WTC11 (cell line): ENCODE measurements around the gene SNX19. TPM values are rescaled to one million over a fixed set of nuclear protein-coding genes. Genes with fewer than 3 reads are reported as not detected.

Source experiments
- ATAC-seq: fragments of 200-7000 bp; cut with Tn5 transposase; 2 replicates; pipeline ENCODE4 v1.10.0; 2021; ENCODE audit warnings: mild to moderate bottlenecking, moderate library complexity
- CTCF ChIA-PET: fragments of 300-600 bp; sonication (Branson Sonifier 250); formaldehyde crosslinking; loops from one replicate; lab custom pipeline; 2021; ENCODE audit warnings: antibody characterized with exemption; lab: Charles Lee
- POLR2A ChIA-PET: fragments of 350-600 bp; sonication (Branson Sonifier 250); formaldehyde crosslinking; loops from one replicate; lab custom pipeline; 2021; ENCODE audit warnings: antibody characterized with exemption; lab: Charles Lee
- DNase-seq: peaks from one replicate; pipeline ENCODE4 v3.0.0; 2021; ENCODE audit warnings: low spot score
- H3K27ac Mint-ChIP-seq: 2 replicates; pipeline ENCODE4 v1.8.0; 2021; ENCODE audit warnings: mixed read lengths
- H3K27me3 Mint-ChIP-seq: 2 replicates; pipeline ENCODE4 v1.8.0; 2021; ENCODE audit warnings: low read depth, mild to moderate bottlenecking, moderate library complexity, mixed read lengths
- H3K36me3 Mint-ChIP-seq: 2 replicates; pipeline ENCODE4 v1.8.0; 2021; ENCODE audit warnings: mixed read lengths
- H3K4me1 Mint-ChIP-seq: 2 replicates; pipeline ENCODE4 v1.8.0; 2022; ENCODE audit warnings: mixed read lengths
- H3K4me3 Mint-ChIP-seq: 2 replicates; pipeline ENCODE4 v1.8.0; 2021; ENCODE audit warnings: mild to moderate bottlenecking, moderate library complexity, mixed read lengths
- H3K9me3 Mint-ChIP-seq: 2 replicates; pipeline ENCODE4 v1.8.0; 2021; ENCODE audit warnings: mixed read lengths
- CBFB ChIP-seq: sonication (generic); formaldehyde crosslinking; IDR thresholded peaks from 2 replicates; pipeline ENCODE4 v1.8.1; 2022; ENCODE audit warnings: mild to moderate bottlenecking, low read depth, missing genetic modification reagents
- GRHL2 ChIP-seq: fragments of 250-450 bp; sonication (Bioruptor Pico); IDR thresholded peaks from 2 replicates; pipeline ENCODE4 v1.8.0; 2022; ENCODE audit warnings: mild to moderate bottlenecking, moderate library complexity; ENCODE audit not compliant: insufficient replicate concordance, severe bottlenecking
- NFATC4 ChIP-seq: fragments of 250-450 bp; sonication (Bioruptor Pico); IDR thresholded peaks from 2 replicates; pipeline ENCODE4 v1.9.0; 2021; ENCODE audit warnings: mild to moderate bottlenecking
- NFYB ChIP-seq: sonication (generic); formaldehyde crosslinking; conservative IDR thresholded peaks from 2 replicates; pipeline ENCODE4 v1.8.0; 2022; ENCODE audit warnings: low read depth, missing genetic modification reagents
- PRRX2 ChIP-seq: fragments of 250-450 bp; sonication (Bioruptor Pico); IDR thresholded peaks from 2 replicates; pipeline ENCODE4 v1.8.0; 2021; ENCODE audit warnings: mild to moderate bottlenecking
- TCF7 ChIP-seq: sonication (generic); formaldehyde crosslinking; IDR thresholded peaks from 2 replicates; pipeline ENCODE4 v1.8.0; 2022; ENCODE audit warnings: mild to moderate bottlenecking, low read depth, missing genetic modification reagents, moderate library complexity
- TEAD1 ChIP-seq: sonication (generic); formaldehyde crosslinking; IDR thresholded peaks from 2 replicates; pipeline ENCODE4 v1.8.0; 2022; ENCODE audit warnings: mild to moderate bottlenecking, missing genetic modification reagents
- ZBTB21 ChIP-seq: sonication (generic); formaldehyde crosslinking; IDR thresholded peaks from 2 replicates; pipeline ENCODE4 v1.8.1; 2023; ENCODE audit warnings: mild to moderate bottlenecking, missing genetic modification reagents, borderline replicate concordance
- ZNF121 ChIP-seq: sonication (generic); formaldehyde crosslinking; IDR thresholded peaks from 2 replicates; pipeline ENCODE4 v1.8.0; 2023; ENCODE audit warnings: missing genetic modification reagents
- ZNF219 ChIP-seq: sonication (generic); formaldehyde crosslinking; IDR thresholded peaks from 2 replicates; pipeline ENCODE4 v1.8.0; 2023; ENCODE audit warnings: missing genetic modification reagents, mild to moderate bottlenecking, borderline replicate concordance
- total RNA-seq: library from RNA; stranded (reverse); gene quantifications from 3 replicates; pipeline ENCODE4 v1.2.3, GENCODE V29; 2021
- TF ChIP-seq, protein P1 (sequence below): fragments of 200-600 bp; IDR thresholded peaks from 2 replicates; pipeline ENCODE4 v1.8.0; 2022; ENCODE audit warnings: antibody characterized with exemption
- TF ChIP-seq, protein P2 (sequence below): sonication (generic); formaldehyde crosslinking; IDR thresholded peaks from 2 replicates; pipeline ENCODE4 v1.8.0; 2022; ENCODE audit warnings: mild to moderate bottlenecking, missing genetic modification reagents
- TF ChIP-seq, protein P3 (sequence below): fragments of 250-450 bp; sonication (Bioruptor Pico); IDR thresholded peaks from 2 replicates; pipeline ENCODE4 v1.9.0; 2021; ENCODE audit warnings: moderate library complexity, mild to moderate bottlenecking, inconsistent platforms, borderline replicate concordance
- TF ChIP-seq, protein P4 (sequence below): sonication (generic); formaldehyde crosslinking; IDR thresholded peaks from 2 replicates; pipeline ENCODE4 v1.8.1; 2023; ENCODE audit warnings: mild to moderate bottlenecking, missing genetic modification reagents
- TF ChIP-seq, protein P5 (sequence below): fragments of 250-450 bp; sonication (Bioruptor Pico); IDR thresholded peaks from 2 replicates; pipeline ENCODE4 v1.9.0; 2021; ENCODE audit warnings: mild to moderate bottlenecking

The SNX19 gene
- total RNA-seq, 1 experiment from 2014 or later = 25.2 TPM

DNA sequence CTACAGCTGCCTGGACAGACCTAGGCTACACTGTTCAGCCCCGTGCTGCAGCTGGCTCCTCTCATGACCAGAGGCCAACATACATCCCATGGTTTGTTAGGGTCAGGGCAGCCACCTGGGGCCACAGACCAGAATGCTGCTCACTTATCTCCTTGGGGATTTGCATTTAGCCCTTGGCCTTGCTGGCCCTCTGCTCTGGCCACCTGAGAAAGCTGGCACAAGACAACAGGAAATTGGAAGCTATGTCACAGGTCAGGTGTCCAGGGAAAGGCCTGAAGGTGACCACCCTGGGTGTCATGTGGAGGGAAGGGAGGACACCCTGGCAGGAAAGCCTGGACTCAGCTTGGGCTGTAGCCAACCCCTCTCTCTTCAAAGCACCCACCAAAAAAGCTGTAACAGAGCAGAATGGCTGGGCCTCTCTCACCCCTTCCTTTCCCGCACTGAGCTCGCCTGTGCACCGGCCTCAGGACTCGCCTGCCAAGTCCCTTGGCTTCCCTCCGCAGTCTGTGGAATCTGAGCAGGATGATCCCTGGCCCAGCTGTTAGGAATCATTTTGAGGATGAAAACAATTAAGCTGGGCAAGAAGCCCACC lies 86.3 kb downstream of the SNX19 start (continued):
- TF ChIP-seq, protein P1, sequence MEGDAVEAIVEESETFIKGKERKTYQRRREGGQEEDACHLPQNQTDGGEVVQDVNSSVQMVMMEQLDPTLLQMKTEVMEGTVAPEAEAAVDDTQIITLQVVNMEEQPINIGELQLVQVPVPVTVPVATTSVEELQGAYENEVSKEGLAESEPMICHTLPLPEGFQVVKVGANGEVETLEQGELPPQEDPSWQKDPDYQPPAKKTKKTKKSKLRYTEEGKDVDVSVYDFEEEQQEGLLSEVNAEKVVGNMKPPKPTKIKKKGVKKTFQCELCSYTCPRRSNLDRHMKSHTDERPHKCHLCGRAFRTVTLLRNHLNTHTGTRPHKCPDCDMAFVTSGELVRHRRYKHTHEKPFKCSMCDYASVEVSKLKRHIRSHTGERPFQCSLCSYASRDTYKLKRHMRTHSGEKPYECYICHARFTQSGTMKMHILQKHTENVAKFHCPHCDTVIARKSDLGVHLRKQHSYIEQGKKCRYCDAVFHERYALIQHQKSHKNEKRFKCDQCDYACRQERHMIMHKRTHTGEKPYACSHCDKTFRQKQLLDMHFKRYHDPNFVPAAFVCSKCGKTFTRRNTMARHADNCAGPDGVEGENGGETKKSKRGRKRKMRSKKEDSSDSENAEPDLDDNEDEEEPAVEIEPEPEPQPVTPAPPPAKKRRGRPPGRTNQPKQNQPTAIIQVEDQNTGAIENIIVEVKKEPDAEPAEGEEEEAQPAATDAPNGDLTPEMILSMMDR = no peak
- TF ChIP-seq CBFB = no peak
- no peak for TF ChIP-seq PRRX2 (CRISPR knock-in tag)
- no peak for TF ChIP-seq TEAD1 (CRISPR knock-in tag)
- no peak for TF ChIP-seq GRHL2
- TF ChIP-seq, protein P2, sequence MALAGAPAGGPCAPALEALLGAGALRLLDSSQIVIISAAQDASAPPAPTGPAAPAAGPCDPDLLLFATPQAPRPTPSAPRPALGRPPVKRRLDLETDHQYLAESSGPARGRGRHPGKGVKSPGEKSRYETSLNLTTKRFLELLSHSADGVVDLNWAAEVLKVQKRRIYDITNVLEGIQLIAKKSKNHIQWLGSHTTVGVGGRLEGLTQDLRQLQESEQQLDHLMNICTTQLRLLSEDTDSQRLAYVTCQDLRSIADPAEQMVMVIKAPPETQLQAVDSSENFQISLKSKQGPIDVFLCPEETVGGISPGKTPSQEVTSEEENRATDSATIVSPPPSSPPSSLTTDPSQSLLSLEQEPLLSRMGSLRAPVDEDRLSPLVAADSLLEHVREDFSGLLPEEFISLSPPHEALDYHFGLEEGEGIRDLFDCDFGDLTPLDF (CRISPR knock-in tag) = no peak
- TF ChIP-seq ZNF121 = no peak
- TF ChIP-seq, protein P3, sequence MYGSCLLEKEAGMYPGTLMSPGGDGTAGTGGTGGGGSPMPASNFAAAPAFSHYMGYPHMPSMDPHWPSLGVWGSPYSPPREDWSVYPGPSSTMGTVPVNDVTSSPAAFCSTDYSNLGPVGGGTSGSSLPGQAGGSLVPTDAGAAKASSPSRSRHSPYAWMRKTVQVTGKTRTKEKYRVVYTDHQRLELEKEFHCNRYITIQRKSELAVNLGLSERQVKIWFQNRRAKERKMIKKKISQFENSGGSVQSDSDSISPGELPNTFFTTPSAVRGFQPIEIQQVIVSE (CRISPR knock-in tag) = no peak
- TF ChIP-seq ZNF219 (CRISPR knock-in tag) = no peak

DNA sequence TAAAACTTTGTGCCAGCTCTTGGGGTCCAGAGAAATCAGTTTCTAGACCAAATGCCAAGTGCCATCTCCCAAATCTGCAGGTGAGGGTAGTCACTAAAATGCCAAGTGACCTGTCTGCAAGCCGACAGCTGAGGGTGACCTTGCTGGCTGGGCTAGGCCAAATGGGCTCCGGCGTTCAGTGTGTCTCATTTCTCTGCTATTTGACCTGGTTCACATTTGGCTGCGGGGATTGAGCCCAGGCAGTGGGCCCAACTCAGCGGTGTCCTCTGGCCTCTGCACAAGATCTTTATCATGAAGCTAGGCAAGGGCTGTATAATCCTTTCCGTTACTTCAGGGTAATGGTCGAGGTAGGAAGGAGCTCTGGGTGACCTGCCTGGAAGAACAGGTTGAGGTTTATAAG lies 87.5 kb downstream of the SNX19 start:
- ATAC-seq = no peak
- H3K4me1 Mint-ChIP-seq = peaks cover 25% of the 10 kb centered on the region
- no peak for TF ChIP-seq NFYB (CRISPR knock-in tag)
- TF ChIP-seq, protein P4, sequence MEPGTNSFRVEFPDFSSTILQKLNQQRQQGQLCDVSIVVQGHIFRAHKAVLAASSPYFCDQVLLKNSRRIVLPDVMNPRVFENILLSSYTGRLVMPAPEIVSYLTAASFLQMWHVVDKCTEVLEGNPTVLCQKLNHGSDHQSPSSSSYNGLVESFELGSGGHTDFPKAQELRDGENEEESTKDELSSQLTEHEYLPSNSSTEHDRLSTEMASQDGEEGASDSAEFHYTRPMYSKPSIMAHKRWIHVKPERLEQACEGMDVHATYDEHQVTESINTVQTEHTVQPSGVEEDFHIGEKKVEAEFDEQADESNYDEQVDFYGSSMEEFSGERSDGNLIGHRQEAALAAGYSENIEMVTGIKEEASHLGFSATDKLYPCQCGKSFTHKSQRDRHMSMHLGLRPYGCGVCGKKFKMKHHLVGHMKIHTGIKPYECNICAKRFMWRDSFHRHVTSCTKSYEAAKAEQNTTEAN (CRISPR knock-in tag) = no peak
- TF ChIP-seq ZNF219 (CRISPR knock-in tag) = no peak
- no peak for TF ChIP-seq NFATC4 (CRISPR knock-in tag)
- no peak for DNase-seq
- H3K27me3 Mint-ChIP-seq = no peaks in the 10 kb centered on the region; the same call in 1 of the 2 replicates
- ChIA-PET CTCF (interaction anchor here (2.0 to 3.3 kb wide), 3 partner anchors 33 to 394 kb away, joined by 10 to 29 read pairs (median 19); partner anchors contain the start of gene ADAMTS15), POLR2A (no interaction called here)
- no peak overlapping the region for H3K4me3 Mint-ChIP-seq
- no peaks in the 10 kb centered on the region for H3K36me3 Mint-ChIP-seq
- no peaks in the 10 kb centered on the region for H3K9me3 Mint-ChIP-seq
- no peak overlapping the region for H3K27ac Mint-ChIP-seq

DNA sequence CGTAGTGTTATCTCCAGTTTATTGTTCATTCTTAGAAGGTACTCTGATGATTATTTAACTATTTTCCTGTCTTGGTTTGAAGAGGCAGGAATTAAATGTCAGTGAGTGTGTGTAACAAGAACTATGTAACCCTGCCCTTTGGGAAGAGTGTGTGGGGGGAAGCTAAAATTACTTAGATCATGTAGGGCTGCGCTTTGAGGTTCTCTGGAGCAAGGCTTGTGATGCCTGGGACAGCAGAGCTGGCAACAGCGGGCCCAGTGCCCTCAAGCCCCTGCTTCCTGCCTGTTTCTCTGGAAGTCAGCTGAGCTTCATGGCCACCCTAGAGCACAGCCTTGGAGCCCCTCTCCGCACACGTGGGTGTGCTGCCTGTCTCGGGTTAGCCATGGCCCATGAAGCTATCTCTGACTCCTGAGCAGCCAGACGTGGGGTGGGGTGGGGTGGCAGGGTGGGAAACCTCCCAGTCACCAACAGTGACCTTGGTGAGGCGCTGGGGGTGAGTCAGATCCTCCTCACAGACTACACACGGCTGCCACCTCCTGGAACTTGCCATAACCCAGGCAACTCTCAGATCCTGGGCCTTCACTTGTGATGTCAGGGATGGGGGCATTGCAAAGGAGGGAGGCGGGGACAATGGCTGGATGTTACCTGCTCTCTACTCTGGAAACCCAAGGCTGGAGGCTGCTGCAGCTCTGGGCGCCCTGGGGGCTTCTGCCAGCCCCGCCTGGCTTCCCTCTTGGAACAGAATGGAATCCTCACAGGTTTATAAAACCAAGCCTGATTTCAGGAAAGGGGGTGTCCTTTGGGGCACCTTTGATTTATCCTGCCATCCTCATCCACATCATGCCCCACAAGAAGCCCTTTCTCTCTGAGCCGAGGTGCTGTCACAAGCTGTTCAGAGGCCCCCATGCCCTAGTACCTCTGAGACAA lies 88.6 kb downstream of the SNX19 start:
- POLR2A ChIA-PET = interaction anchor here (0.6 kb wide), 1 partner anchor 379 kb away, joined by 5 read pairs; the partner anchor contains the start of gene ADAMTS15
- TF ChIP-seq TCF7 = no peak
- TF ChIP-seq, protein P5, sequence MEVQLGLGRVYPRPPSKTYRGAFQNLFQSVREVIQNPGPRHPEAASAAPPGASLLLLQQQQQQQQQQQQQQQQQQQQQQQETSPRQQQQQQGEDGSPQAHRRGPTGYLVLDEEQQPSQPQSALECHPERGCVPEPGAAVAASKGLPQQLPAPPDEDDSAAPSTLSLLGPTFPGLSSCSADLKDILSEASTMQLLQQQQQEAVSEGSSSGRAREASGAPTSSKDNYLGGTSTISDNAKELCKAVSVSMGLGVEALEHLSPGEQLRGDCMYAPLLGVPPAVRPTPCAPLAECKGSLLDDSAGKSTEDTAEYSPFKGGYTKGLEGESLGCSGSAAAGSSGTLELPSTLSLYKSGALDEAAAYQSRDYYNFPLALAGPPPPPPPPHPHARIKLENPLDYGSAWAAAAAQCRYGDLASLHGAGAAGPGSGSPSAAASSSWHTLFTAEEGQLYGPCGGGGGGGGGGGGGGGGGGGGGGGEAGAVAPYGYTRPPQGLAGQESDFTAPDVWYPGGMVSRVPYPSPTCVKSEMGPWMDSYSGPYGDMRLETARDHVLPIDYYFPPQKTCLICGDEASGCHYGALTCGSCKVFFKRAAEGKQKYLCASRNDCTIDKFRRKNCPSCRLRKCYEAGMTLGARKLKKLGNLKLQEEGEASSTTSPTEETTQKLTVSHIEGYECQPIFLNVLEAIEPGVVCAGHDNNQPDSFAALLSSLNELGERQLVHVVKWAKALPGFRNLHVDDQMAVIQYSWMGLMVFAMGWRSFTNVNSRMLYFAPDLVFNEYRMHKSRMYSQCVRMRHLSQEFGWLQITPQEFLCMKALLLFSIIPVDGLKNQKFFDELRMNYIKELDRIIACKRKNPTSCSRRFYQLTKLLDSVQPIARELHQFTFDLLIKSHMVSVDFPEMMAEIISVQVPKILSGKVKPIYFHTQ (CRISPR knock-in tag) = no peak
- 0 out of 2 replicates have a peak, but pooled peaks have one; percentile 70 for TF ChIP-seq ZBTB21 (CRISPR knock-in tag)
- Mint-ChIP-seq H3K4me1 (peaks cover 25% of the 10 kb centered on the region), H3K27me3 (no peaks in the 10 kb centered on the region; the same call in 1 of the 2 replicates), H3K27ac (no peak overlapping the region), H3K4me3 (no peak overlapping the region), H3K36me3 (no peaks in the 10 kb centered on the region), H3K9me3 (no peaks in the 10 kb centered on the region)
- CTCF ChIA-PET = interaction anchor here (0.6 to 3.3 kb wide), 32 partner anchors 11 to 949 kb away, joined by 3 to 29 read pairs (median 4); partner anchors contain the start of genes ADAMTS15 and SNX19
- DNase-seq (peak; percentile 78), ATAC-seq (peak; percentile 97)
